IPS-20b (cell line): ENCODE results near the gene PPP1R37.

Source experiments
- H3K27ac ChIP-seq: one replicate; pipeline ENCODE4 v1.5.1; 2013; ENCODE audit warnings: low read length
- H3K27me3 ChIP-seq: 2 replicates; pipeline ENCODE4 v1.6.1; 2013; ENCODE audit warnings: mild to moderate bottlenecking, low read length, inconsistent platforms; ENCODE audit not compliant: insufficient read depth
- H3K36me3 ChIP-seq: 2 replicates; pipeline ENCODE4 v1.6.1; 2013; ENCODE audit warnings: low read depth, mild to moderate bottlenecking, inconsistent platforms, low read length, moderate library complexity; ENCODE audit not compliant: insufficient read depth
- H3K4me1 ChIP-seq: 2 replicates; pipeline ENCODE4 v1.6.1; 2013; ENCODE audit warnings: mild to moderate bottlenecking, control low read depth, inconsistent platforms, low read length, moderate library complexity; ENCODE audit not compliant: insufficient read depth
- H3K4me3 ChIP-seq: 2 replicates; pipeline ENCODE4 v1.5.1; 2013; ENCODE audit warnings: mild to moderate bottlenecking, low read length, inconsistent platforms
- H3K9ac ChIP-seq: 2 replicates; pipeline ENCODE4 v1.6.1; 2013; ENCODE audit warnings: low read depth, mild to moderate bottlenecking, inconsistent platforms, low read length, moderate library complexity
- H3K9me3 ChIP-seq: 2 replicates; pipeline ENCODE4 v1.6.1; 2013; ENCODE audit warnings: mild to moderate bottlenecking, low read depth, low read length, inconsistent platforms; ENCODE audit not compliant: insufficient read depth

Gene PPP1R37

GRCh38 chr19:45059258-45059965, 33.6 kb upstream of the PPP1R37 start:
- Histone ChIP-seq H3K9ac (no peak overlapping the region), H3K9me3 (no peaks in the 10 kb centered on the region), H3K27ac (no peak overlapping the region), H3K36me3 (peaks cover 83% of the 10 kb centered on the region), H3K4me1 (no peaks in the 10 kb centered on the region), H3K27me3 (no peaks in the 10 kb centered on the region), H3K4me3 (no peak overlapping the region)

- H3K36me3 ChIP-seq: peaks cover 79% of the 10 kb centered on the region
- no peaks in the 10 kb centered on the region for H3K27me3 ChIP-seq
- H3K27ac ChIP-seq: no peak overlapping the region
- H3K9ac ChIP-seq: no peak overlapping the region
- H3K4me3 ChIP-seq: no peak overlapping the region
- no peaks in the 10 kb centered on the region for H3K9me3 ChIP-seq
- H3K4me1 ChIP-seq: no peaks in the 10 kb centered on the region
These were observed 31.0 kb upstream of the PPP1R37 start for GRCh38 chr19:45061965-45062364.

- Histone ChIP-seq H3K36me3 (peaks cover 70% of the 10 kb centered on the region), H3K4me3 (no peak overlapping the region), H3K27ac (no peak overlapping the region), H3K9ac (no peak overlapping the region), H3K27me3 (no peaks in the 10 kb centered on the region), H3K4me1 (no peaks in the 10 kb centered on the region), H3K9me3 (no peaks in the 10 kb centered on the region)
These were observed 28.9 kb upstream of the PPP1R37 start for GRCh38 chr19:45063851-45064801.

- H3K9me3 ChIP-seq: no peaks in the 10 kb centered on the region
- no peaks in the 10 kb centered on the region for H3K4me1 ChIP-seq
- no peaks in the 10 kb centered on the region for H3K27me3 ChIP-seq
- H3K4me3 ChIP-seq: no peak overlapping the region
- no peak overlapping the region for H3K9ac ChIP-seq
- H3K36me3 ChIP-seq: peaks cover 70% of the 10 kb centered on the region
- H3K27ac ChIP-seq: no peak overlapping the region
These were observed 25.9 kb upstream of the PPP1R37 start for GRCh38 chr19:45066921-45067661.

GRCh38 chr19:45068041-45068440, 24.9 kb upstream of the PPP1R37 start:
- Histone ChIP-seq H3K9me3 (no peaks in the 10 kb centered on the region), H3K4me3 (no peak overlapping the region), H3K27me3 (no peaks in the 10 kb centered on the region), H3K36me3 (peaks cover 72% of the 10 kb centered on the region), H3K9ac (no peak overlapping the region), H3K4me1 (no peaks in the 10 kb centered on the region), H3K27ac (no peak overlapping the region)

- peaks cover 64% of the 10 kb centered on the region for H3K36me3 ChIP-seq
- no peaks in the 10 kb centered on the region for H3K4me1 ChIP-seq
- no peak overlapping the region for H3K9ac ChIP-seq
- H3K4me3 ChIP-seq: no peak overlapping the region
- no peak overlapping the region for H3K27ac ChIP-seq
- H3K27me3 ChIP-seq: no peaks in the 10 kb centered on the region
- H3K9me3 ChIP-seq: no peaks in the 10 kb centered on the region
These were observed 23.9 kb upstream of the PPP1R37 start for GRCh38 chr19:45069056-45069455.

GRCh38 chr19:45070214-45070613, 22.8 kb upstream of the PPP1R37 start:
- peaks cover 6% of the 10 kb centered on the region for H3K4me1 ChIP-seq
- H3K27me3 ChIP-seq: no peaks in the 10 kb centered on the region
- no peak overlapping the region for H3K9ac ChIP-seq
- H3K9me3 ChIP-seq: no peaks in the 10 kb centered on the region
- no peak overlapping the region for H3K4me3 ChIP-seq
- no peak overlapping the region for H3K27ac ChIP-seq
- H3K36me3 ChIP-seq: peaks cover 58% of the 10 kb centered on the region

GRCh38 chr19:45070861-45071544, 22.0 kb upstream of the PPP1R37 start:
- Histone ChIP-seq H3K9me3 (no peaks in the 10 kb centered on the region), H3K36me3 (peaks cover 52% of the 10 kb centered on the region), H3K9ac (no peak overlapping the region), H3K4me1 (peaks cover 6% of the 10 kb centered on the region), H3K27ac (no peak overlapping the region), H3K4me3 (no peak overlapping the region), H3K27me3 (peaks cover 4% of the 10 kb centered on the region; the same call in 1 of the 2 replicates)

- Histone ChIP-seq H3K27me3 (peaks cover 5% of the 10 kb centered on the region; the same call in 1 of the 2 replicates), H3K9me3 (no peaks in the 10 kb centered on the region), H3K36me3 (peaks cover 50% of the 10 kb centered on the region), H3K4me1 (peaks cover 7% of the 10 kb centered on the region), H3K9ac (no peak overlapping the region), H3K4me3 (no peak overlapping the region), H3K27ac (no peak overlapping the region)
These were observed 21.4 kb upstream of the PPP1R37 start for GRCh38 chr19:45071545-45071938.

GRCh38 chr19:45071969-45072790, 20.8 kb upstream of the PPP1R37 start:
- Histone ChIP-seq H3K9ac (no peak overlapping the region), H3K27me3 (peaks cover 5% of the 10 kb centered on the region; the same call in 1 of the 2 replicates), H3K4me1 (peaks cover 13% of the 10 kb centered on the region), H3K27ac (no peak overlapping the region), H3K4me3 (no peak overlapping the region), H3K36me3 (peaks cover 44% of the 10 kb centered on the region), H3K9me3 (no peaks in the 10 kb centered on the region)
